GM21381 (cell line): Measurements from ENCODE around the gene FABP2.
"Not testable (repeated sequence)": the region's sequence is repeated elsewhere in the genome, so short reads cannot be mapped to it uniquely, and the experiment has no call there.

Experiments
- ATAC-seq: cut with Tn5 transposase; IDR thresholded peaks from one replicate; pipeline ENCODE4 v1.9.1; 2021; ENCODE audit warnings: mild to moderate bottlenecking, moderate library complexity; ENCODE audit not compliant: unreplicated experiment

FABP2 gene

GRCh38 chr4:119321921-119322687 is at the start of gene FABP2:
FABP2 (minus strand) TSS chr4:119322138; CDS start chr4:119322102, 36 bp downstream.
- no peak for ATAC-seq

GRCh38 chr4:119370951-119371683 is 49.2 kb upstream of the FABP2 start:
- not testable (repeated sequence) for ATAC-seq

DNA sequence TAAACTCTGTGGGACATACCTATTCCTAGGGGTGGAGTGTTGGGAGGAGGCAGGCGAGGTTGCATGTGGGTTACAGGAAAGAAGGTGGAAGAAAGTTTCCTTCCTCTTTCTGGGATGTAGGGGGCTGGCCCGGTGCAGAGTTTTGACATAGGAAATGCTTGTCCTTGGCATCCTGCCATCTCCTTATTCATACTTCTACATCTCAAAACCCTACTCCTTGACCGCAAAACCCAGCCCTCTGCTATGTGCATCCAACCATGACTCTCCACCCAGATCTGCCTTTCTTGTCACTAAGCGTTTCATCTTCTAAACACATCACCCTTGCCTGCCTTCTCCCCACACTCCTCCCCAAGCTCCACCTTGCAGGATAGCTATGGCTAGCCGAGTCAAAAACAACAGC is 48.5 kb upstream of the FABP2 start:
- peak; percentile 96 for ATAC-seq

GRCh38 chr4:119366802-119367201 is 44.9 kb upstream of the FABP2 start:
- not testable (repeated sequence) for ATAC-seq

DNA sequence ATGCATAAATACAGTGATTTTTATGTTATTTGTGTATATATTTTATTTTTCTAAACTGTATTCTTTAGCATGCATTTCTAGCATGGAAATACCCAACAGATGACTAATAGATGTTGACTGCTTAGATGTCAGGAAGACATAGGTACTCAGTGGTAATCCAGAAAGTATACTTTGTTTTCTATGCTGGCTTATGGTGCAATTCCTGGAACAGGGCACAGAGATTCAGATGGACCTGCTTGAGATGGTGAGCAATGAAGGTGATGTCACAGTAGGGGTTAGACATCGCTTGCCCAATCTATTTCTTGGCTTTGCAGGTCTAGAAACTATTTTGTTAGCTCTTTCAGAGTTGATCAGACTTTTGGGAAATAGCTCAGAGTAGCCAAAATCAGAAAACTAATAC is 42.3 kb upstream of the FABP2 start:
- ATAC-seq: not testable (repeated sequence)

GRCh38 chr4:119363372-119363771 is 41.4 kb upstream of the FABP2 start:
- ATAC-seq: not testable (repeated sequence)

GRCh38 chr4:119362413-119362812 is 40.5 kb upstream of the FABP2 start:
- not testable (repeated sequence) for ATAC-seq

DNA sequence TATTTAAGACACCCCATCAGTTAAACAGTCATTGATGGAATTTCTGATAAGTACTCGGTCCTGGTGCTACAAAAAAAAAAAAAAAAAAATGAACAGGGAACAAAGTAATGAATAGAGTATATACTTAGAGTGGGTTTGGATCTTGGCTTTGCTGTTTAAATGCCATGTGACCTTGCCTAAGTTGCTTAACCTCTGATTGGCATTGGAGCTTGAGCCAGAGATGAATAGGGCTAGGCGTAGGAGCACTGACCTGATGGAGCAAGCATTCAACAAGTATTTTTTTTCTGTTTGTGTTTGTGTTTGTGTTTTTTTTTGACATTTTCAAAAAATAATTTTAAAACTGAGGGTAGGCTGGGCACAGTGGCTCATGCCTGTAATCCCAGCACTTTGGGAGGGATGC is 37.9 kb upstream of the FABP2 start:
- ATAC-seq: not testable (repeated sequence)

- not testable (repeated sequence) for ATAC-seq
These were observed 34.9 kb upstream of the FABP2 start for GRCh38 chr4:119356796-119357195.

DNA sequence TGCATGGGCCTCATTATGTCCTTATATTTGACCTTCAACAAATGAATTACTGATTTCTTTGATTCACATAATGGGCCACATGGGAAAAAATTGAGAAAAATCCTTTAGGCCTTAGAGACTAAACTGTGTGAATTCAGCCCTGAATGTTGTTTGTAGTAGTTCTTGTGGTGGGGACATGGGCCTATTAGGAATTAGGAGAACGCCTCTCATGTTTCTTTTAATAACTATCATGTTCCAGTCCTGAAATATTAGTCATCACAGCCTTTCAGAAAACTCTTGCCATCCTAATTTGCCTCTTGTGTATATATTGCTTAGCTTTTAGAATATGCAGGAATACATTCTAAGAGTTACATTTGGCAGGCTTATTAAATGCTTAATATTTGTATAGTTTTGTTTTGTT is 34.1 kb upstream of the FABP2 start:
- not testable (repeated sequence) for ATAC-seq

GRCh38 chr4:119353364-119353763 is 31.4 kb upstream of the FABP2 start:
- not testable (repeated sequence) for ATAC-seq

DNA sequence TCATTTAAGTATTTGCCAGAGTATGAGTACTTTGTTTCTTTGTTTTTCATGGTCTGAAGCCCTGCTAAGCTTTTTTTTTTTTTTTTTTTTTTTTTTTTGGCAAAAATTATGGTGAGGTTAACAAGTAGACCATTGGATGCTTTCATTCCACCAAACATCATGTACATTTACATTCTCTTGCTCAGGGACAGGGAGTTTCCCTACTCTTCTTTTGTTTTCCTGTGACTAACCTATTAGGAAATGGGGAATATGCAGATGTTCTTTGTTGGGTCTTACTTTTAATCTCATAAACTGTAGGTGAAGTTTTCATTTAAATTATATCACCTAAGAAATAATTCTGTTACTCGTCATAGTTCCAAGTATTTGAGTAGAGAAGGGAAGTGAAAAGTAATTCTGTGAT is 26.2 kb upstream of the FABP2 start:
- ATAC-seq: not testable (repeated sequence)

DNA sequence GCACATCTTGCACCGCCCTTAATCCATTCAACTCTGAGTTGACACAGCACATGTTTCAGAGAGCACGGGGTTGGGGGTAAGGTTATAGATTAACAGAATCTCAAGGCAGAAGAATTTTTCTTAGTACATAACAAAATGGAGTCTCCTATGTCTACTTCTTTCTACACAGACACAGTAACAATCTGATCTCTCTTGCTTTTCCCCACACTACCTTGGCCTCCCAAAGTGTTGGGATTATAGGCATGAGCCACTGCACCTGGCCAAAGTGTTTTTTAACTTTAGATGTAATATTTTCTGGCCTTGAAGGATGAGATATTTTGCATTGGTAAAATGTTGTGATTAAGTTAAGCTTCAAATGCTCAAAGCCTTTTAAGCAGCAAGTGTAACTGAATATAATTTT is 21.4 kb upstream of the FABP2 start:
- ATAC-seq: not testable (repeated sequence)

DNA sequence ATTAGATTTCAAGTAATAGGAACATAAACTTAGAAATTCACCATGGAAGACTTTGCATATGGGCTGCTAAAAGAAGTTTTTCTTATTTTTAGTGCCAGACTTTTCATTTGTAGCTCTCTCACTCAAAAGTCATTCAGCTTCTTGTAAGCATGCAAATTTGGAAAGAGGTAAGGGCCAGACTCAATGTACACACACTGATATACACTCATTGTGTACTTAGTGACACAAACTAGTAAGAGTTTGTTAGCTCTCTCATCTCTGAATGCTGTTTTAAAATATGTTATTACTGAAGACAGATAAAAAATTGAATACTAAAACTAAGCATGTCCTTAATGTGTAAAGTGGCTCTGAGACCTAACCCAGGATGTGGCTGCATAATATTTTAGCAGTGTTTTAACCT is 18.0 kb upstream of the FABP2 start:
- not testable (repeated sequence) for ATAC-seq

DNA sequence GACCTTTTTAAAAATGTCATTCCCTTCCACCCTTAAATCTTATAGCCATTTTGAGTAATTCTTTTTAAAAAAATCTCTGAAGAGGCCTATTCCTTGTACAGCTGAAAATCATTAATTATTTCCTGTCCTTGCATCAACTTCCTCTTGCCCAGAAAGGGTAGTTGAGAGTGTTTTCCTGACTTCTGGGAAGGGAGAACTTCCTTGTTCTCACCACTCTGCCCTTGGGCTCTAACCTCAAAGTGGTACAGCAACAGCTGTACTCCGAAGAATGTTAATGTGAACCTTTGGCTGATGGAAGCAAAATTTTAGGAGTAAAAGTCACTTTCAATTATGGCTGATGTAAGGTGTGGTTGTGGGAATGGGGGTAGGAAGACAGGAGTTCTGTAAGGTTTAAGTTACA is 15.1 kb upstream of the FABP2 start:
- ATAC-seq: no peak

GRCh38 chr4:119336332-119336979 is 14.5 kb upstream of the FABP2 start:
- ATAC-seq: not testable (repeated sequence)

DNA sequence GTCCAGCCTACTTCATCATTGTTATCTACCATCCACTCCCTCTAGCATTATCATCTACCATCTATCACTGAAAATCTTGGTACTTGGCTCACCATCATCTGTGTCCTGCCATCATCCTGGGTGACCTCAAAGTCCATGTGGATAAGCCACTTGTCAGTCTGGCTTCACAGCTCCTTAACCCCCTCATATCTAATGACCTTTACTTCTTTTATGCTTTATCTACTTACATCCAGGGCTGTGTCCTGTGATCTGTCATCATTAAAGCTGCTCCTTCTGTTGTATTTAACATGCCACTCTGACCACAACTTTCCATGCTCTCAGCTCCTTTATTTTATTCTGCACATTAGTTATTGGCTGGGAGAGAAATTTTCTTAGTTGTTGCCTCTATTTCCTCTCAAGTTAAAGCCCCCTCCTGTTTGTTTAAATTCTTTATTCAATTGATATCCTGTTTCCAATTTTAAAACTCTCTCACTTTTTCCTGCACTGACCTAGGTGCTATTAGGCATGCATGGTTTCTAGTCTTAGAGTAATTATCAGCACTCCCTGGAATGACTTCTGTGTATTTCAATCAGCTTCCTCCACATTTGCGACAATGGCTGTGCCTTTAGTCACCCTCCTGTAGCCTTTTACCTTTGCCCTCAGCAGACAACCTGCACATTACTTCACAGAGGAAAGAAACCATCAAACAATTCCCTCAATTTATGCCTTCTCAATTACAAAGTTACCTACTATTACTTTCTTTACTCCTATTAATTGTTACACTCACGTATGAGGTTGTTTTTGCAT is 8.1 kb upstream of the FABP2 start:
- no peak for ATAC-seq

DNA sequence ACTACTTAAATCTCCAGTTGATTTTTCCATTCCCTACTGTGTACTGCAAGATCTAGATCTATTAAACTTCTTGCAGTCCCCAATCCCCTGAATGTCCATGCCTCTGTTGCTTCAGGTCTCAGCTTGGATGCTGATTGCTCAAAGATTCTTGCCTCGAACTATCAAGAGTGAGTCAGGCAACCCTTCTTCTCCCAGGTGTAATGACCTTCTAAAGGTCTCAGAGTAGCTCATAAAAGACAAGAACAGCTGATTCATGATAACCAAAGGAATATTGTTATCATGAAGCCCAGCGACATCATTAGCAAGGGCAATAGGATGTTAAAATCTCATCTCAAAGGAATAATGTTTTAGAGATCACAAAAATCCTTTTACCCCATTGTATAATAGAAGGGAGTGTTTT is 6.8 kb upstream of the FABP2 start:
- no peak for ATAC-seq

GRCh38 chr4:119317990-119318389 is 3.9 kb downstream of the FABP2 start:
- no peak for ATAC-seq

DNA sequence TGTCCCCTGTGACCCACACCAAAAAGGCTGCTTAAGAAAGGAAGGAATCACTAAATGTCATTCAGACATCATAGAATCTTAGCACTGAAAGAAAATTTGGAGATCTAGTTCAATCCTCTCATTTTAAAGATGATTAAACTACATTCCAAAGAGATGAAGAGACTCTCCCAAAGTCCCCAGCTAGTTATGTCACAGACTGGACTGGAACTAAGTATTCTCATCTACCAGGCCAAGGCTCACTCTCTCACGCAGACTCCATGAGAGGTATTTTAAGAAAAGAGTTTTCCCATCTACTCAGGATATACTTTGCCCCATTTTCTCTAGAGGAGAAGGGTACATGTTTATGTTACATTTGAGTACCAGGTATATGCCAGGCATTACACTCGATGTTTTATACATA is 6.9 kb downstream of the FABP2 start:
- no peak for ATAC-seq

DNA sequence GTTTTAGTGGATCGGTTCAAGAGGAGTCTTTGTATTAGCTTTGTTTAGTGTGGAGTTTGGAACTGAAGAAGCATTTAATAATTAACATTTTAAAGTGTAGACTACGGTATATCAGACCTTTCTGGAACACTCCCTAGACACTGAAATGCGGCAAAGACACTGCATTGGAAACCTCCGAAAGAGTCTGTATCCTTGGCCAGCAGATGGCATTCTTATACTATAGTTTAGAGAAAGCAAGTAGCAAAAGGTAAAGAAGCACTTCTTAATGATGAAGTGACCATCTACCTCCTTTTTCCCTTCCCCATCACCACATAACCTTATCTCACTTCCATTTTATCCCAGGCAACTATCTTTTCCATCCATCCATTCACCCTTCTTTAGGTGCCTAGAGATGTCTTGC is 7.6 kb downstream of the FABP2 start:
- ATAC-seq: peak; percentile 65
